ENCODE measurements around the gene CELSR1. TPM values are rescaled to one million over a fixed set of nuclear protein-coding genes. Genes with fewer than 3 reads are reported as not detected.

Gene CELSR1
- total RNA-seq, 3 donors from 2014 or later = 0.96 to 36.7 (median 21.2) TPM

DNA sequence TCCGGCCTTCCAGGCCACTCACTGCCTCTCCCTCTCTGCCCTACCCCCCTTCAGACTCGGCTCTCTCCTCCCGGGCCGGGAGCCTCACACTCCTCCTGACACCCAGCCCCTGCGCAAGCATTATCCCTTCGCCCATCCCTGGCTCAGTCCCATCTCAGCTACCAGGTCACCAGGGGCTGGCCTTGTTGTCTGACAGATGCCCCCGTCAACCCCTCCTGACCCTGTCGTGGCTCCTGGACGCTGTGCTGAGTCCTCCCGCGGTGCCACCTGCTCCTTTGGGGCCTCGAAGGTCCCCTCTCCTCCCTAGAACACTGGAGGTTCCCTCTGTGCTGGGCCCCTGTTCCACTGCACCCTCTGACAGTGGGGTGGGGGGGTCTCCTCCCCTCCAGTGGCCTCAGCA is 169.0 kb downstream of the CELSR1 start:
- H3K4me1 ChIP-seq = no peaks in the 10 kb centered on the region
- intact Hi-C loops (cut with DNase I; ENCODE audit: low total_unique reads) = no loop called here
- no peak overlapping the region for H3K27ac ChIP-seq
- DNase-seq (ENCODE audit: low spot score in 2 of 2) = no peak
- no peaks in the 10 kb centered on the region for H3K9me3 ChIP-seq
- H3K27me3 ChIP-seq = no peaks in the 10 kb centered on the region
- H3K4me3 ChIP-seq = no peak overlapping the region
- TF ChIP-seq POLR2A (IDR thresholded peaks at IDR 0.05) = no peak
- TF ChIP-seq, protein P1, sequence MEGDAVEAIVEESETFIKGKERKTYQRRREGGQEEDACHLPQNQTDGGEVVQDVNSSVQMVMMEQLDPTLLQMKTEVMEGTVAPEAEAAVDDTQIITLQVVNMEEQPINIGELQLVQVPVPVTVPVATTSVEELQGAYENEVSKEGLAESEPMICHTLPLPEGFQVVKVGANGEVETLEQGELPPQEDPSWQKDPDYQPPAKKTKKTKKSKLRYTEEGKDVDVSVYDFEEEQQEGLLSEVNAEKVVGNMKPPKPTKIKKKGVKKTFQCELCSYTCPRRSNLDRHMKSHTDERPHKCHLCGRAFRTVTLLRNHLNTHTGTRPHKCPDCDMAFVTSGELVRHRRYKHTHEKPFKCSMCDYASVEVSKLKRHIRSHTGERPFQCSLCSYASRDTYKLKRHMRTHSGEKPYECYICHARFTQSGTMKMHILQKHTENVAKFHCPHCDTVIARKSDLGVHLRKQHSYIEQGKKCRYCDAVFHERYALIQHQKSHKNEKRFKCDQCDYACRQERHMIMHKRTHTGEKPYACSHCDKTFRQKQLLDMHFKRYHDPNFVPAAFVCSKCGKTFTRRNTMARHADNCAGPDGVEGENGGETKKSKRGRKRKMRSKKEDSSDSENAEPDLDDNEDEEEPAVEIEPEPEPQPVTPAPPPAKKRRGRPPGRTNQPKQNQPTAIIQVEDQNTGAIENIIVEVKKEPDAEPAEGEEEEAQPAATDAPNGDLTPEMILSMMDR (IDR thresholded peaks at IDR 0.05) = no peak
- TF ChIP-seq POLR2AphosphoS5 (IDR thresholded peaks at IDR 0.05) = no peak
- H3K36me3 ChIP-seq = no peaks in the 10 kb centered on the region

DNA sequence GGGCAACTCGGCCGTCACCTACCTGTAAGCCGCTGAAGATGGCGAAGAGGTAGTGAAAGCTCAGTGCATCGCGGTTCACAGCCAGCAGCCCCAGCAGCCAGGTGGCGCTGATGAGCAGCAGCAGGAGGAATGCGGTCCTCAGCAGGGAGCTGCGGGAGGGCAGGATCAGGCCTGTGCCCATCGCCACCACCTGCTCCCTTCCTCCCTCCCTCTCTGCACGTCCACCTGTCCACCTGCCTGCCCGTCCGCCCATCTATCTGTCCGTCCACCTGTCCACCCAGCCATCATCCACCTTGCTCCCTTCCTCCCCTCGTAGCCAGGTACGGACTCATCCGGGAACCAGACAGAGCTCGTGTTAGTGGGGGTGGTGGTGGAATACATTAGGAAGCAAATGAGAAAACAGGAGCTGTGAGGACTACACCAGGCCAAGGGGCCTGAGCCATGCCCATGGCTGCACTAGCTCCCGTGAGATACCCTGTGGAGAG is 169.7 kb downstream of the CELSR1 start:
- H3K27ac ChIP-seq = no peak overlapping the region
- DNase-seq (ENCODE audit: low spot score in 2 of 2) = no peak
- no peak for TF ChIP-seq POLR2A (IDR thresholded peaks at IDR 0.05)
- TF ChIP-seq, protein P1 (IDR thresholded peaks at IDR 0.05) = peak; percentile 48 to 78 (median 71)
- no peak overlapping the region for H3K4me3 ChIP-seq
- H3K27me3 ChIP-seq = no peaks in the 10 kb centered on the region
- intact Hi-C loops (cut with DNase I; ENCODE audit: low total_unique reads) = no loop called here
- H3K36me3 ChIP-seq = no peaks in the 10 kb centered on the region
- H3K4me1 ChIP-seq = no peaks in the 10 kb centered on the region
- no peaks in the 10 kb centered on the region for H3K9me3 ChIP-seq

DNA sequence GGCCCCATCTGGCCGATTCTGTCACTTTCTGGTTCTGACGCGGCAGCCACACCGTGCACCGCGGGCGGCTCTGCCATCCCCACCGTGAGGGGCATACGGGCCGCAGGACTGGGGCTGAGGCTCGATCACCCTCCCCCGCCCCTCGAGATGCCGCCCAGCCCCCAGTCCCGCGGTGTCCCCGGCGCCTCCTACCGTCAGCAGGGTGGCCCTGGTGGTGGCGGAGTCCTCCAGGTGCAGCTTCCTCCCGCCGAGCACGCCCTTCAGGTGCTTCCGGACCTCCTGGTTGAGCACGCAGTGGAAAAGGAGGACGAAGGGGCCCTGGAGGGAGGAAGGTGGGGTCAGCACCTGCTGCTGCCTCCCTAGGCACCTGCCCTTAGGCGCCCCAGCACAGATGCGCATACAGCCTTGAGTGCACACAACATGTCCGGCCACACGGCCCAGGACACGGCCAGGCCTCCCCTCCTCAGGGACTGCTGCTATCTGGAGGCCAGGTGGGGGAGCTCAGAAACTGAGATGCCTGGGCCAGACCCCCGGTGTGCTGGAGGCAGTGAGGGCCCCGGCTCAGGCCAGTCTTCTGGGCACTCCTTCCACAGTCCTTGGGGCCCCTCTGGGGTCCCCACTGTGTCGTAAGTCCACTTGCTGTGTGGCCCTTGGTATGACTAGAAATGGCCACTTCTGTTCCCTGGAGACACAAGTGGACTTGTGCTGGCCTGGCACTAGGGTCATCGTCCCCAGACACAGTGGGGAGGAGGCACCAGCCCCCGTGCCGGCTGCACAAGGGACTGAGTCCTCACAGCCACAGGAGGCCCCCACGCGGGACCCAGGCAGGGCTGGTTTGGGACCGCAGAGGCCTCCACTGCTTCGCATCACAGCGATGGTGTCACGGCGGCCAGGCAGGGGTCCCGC is 170.4 kb downstream of the CELSR1 start:
- Histone ChIP-seq H3K4me3 (no peak overlapping the region), H3K36me3 (no peaks in the 10 kb centered on the region), H3K27ac (no peak overlapping the region), H3K4me1 (no peaks in the 10 kb centered on the region), H3K27me3 (no peaks in the 10 kb centered on the region), H3K9me3 (no peaks in the 10 kb centered on the region)
- no peak for DNase-seq (ENCODE audit: low spot score in 2 of 2)
- no peak for TF ChIP-seq POLR2A (IDR thresholded peaks at IDR 0.05)
- TF ChIP-seq, protein P1 (IDR thresholded peaks at IDR 0.05) = no peak
- TF ChIP-seq POLR2AphosphoS5 (IDR thresholded peaks at IDR 0.05) = no peak
- intact Hi-C loops (cut with DNase I; ENCODE audit: low total_unique reads) = no loop called here

DNA sequence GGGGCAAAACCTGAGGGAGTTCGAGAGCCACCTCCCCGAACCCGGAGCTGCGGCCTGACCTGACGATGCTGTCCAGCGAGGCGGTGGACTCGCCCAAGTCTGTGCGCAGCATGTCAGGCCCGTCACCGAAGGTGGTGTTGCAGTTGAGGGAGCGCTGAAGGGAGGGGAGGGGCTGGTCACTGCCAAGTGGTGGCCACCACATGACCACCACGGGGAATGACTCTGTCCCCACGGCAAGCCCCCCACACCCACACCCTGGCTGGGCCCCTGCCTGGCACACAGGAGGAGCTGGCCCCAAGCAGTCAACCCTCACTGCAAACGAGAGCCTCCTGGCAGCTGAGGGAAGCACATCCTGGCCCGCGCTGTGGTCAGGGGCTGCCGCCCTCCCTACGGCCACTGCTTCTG is 171.1 kb downstream of the CELSR1 start:
- TF ChIP-seq POLR2AphosphoS5 (IDR thresholded peaks at IDR 0.05) (no peak), POLR2A (IDR thresholded peaks at IDR 0.05) (no peak)
- TF ChIP-seq, protein P1 (IDR thresholded peaks at IDR 0.05) = no peak
- H3K36me3 ChIP-seq = no peaks in the 10 kb centered on the region
- no peak for DNase-seq (ENCODE audit: low spot score in 2 of 2)
- H3K27me3 ChIP-seq = no peaks in the 10 kb centered on the region
- intact Hi-C loops (cut with DNase I; ENCODE audit: low total_unique reads) = no loop called here
- H3K9me3 ChIP-seq = no peaks in the 10 kb centered on the region
- H3K4me3 ChIP-seq = no peak overlapping the region
- no peaks in the 10 kb centered on the region for H3K4me1 ChIP-seq
- H3K27ac ChIP-seq = no peak overlapping the region

DNA sequence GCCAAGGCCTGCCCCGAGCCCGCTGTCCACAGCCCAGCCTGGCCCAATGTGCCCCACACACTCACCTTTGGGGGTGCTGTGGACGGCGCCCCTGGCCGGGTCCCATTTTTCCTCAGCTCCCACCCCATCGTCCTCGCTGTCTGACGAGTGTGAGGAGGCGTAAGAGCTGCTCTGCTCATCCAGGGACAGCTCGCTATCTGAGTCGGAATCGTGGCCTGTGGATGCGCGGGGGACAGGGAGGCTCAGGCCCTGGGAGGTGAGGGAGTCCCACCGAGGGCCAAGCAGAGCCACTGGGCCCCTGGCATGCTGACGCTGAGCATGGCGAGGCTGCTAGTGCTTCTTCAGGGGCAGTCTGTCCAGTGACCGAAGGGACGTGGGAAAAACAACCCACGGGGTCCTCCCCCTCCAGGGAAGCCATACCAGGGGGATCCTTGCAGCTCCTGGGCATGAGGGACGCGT is 172.2 kb downstream of the CELSR1 start:
- no peak overlapping the region for H3K27ac ChIP-seq
- no peaks in the 10 kb centered on the region for H3K36me3 ChIP-seq
- H3K9me3 ChIP-seq = no peaks in the 10 kb centered on the region
- DNase-seq (ENCODE audit: low spot score in 2 of 2) = no peak
- no peaks in the 10 kb centered on the region for H3K4me1 ChIP-seq
- intact Hi-C loops (cut with DNase I; ENCODE audit: low total_unique reads) = no loop called here
- no peaks in the 10 kb centered on the region for H3K27me3 ChIP-seq
- no peak overlapping the region for H3K4me3 ChIP-seq
- TF ChIP-seq POLR2A (IDR thresholded peaks at IDR 0.05) = no peak
- TF ChIP-seq POLR2AphosphoS5 (IDR thresholded peaks at IDR 0.05) = no peak
- TF ChIP-seq, protein P1 (IDR thresholded peaks at IDR 0.05) = no peak
